Fibroblast of lung (primary cell): ENCODE measurements around the gene WDR62.

Source experiments
- CTCF ChIP-seq, 2 donors: IDR thresholded peaks in 1 of 2; conservative IDR thresholded peaks in 1 of 2; 1 replicate in 1 of 2; 2 replicates in 1 of 2; pipeline ENCODE4 v1.5.1; 2011 to 2012; ENCODE audit warnings: low read length in 2 of 2, control low read depth in 1 of 2, inconsistent platforms in 1 of 2, low read depth in 1 of 2, mild to moderate bottlenecking in 1 of 2
- EZH2 ChIP-seq: IDR thresholded peaks from 2 replicates; pipeline ENCODE4 v1.5.1; 2012; ENCODE audit warnings: low read length, control low read depth, mild to moderate bottlenecking; ENCODE audit errors: missing control alignments

- TF ChIP-seq EZH2: no peak
- no peak for TF ChIP-seq CTCF (conservative IDR thresholded peaks at IDR 0.05 in 1 of 2, IDR thresholded peaks at IDR 0.05 in 1 of 2; ENCODE audit: low read depth in 1 of 2, low read length in 2 of 2)
Measured at GRCh38 chr19:36031308-36031707, 23.4 kb upstream of the WDR62 start.
